Activated B cell treated with CpG ODN at 0.5 μM for 24 hours (primary cell): ENCODE results near the gene HLTF. TPM values are rescaled to one million over a fixed set of nuclear protein-coding genes. Genes with fewer than 3 reads are reported as not detected.

Experiments
- ATAC-seq: fragments of 200-7000 bp; cut with Tn5 transposase; one replicate; pipeline ENCODE4 v1.10.0; 2021; ENCODE audit warnings: low read depth, mild to moderate bottlenecking, moderate library complexity
- CTCF ChIA-PET: fragments of 350-600 bp; sonication (Branson Sonifier 250); formaldehyde crosslinking; loops from one replicate; lab custom pipeline; 2021; ENCODE audit warnings: antibody characterized with exemption; lab: Charles Lee
- POLR2A ChIA-PET: fragments of 350-600 bp; sonication (Branson Sonifier 250); formaldehyde crosslinking; loops from one replicate; lab custom pipeline; 2021; ENCODE audit warnings: antibody characterized with exemption; lab: Charles Lee
- DNase-seq: peaks from one replicate; pipeline ENCODE4 v3.0.0; 2022
- H3K27ac Mint-ChIP-seq: one replicate; pipeline ENCODE4 v1.8.0; 2020; ENCODE audit warnings: mixed read lengths
- H3K27me3 Mint-ChIP-seq: one replicate; pipeline ENCODE4 v1.8.0; 2021; ENCODE audit warnings: mixed read lengths
- H3K36me3 Mint-ChIP-seq: one replicate; pipeline ENCODE4 v1.8.0; 2021; ENCODE audit warnings: low read depth, mixed read lengths
- H3K4me1 Mint-ChIP-seq: one replicate; pipeline ENCODE4 v1.8.0; 2021; ENCODE audit warnings: mixed read lengths
- H3K4me3 Mint-ChIP-seq: one replicate; pipeline ENCODE4 v1.8.0; 2020; ENCODE audit warnings: mild to moderate bottlenecking, mixed read lengths
- H3K9me3 Mint-ChIP-seq: one replicate; pipeline ENCODE4 v1.8.0; 2020; ENCODE audit warnings: mixed read lengths
- intact Hi-C: fragments of 100-400 bp; cut with micrococcal nuclease; formaldehyde crosslinking; loops from one replicate; pipeline ENCODE4 v1.15.1; 2024
- total RNA-seq: library from RNA; stranded (reverse); gene quantifications from 2 replicates; pipeline ENCODE4 v1.2.3, GENCODE V29; 2022
- TF ChIP-seq, protein P1 (sequence below): fragments of 200-600 bp; IDR thresholded peaks from one replicate; pipeline ENCODE4 v1.8.0; 2022; ENCODE audit warnings: antibody characterized with exemption, mild to moderate bottlenecking

HLTF gene
- total RNA-seq, 1 donor from 2014 or later, result 16.4 TPM

DNA sequence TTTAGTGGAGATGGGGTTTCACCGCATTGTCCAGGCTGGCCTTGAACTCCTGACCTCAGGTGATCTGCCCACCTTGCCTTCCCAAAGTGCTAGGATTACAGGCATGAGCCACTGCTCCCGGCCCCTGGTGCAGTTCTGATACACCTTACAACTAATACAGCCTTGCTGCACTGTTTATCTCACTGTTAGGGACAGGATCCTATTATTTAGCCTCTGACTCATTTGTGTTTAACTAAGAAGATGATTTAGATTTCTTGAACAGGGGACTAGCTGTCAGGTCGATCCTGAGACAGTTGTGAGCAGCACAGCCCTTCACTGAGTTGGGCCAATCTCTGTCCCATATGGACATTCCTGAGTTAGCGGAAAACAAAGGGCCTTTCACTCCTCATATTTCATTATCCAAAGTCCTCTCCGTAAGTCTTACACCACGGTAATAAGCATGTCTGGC, 75.8 kb downstream of the HLTF start:
- H3K36me3 Mint-ChIP-seq, result peaks cover 64% of the 10 kb centered on the region
- ChIA-PET CTCF (no interaction called here), POLR2A (interaction anchor here (0.7 kb wide), 1 partner anchor 21 kb away, joined by 5 read pairs; no protein-coding TSS in a partner anchor)
- H3K4me1 Mint-ChIP-seq, result no peaks in the 10 kb centered on the region
- DNase-seq (no peak), ATAC-seq (no peak)
- no peaks in the 10 kb centered on the region for H3K9me3 Mint-ChIP-seq
- no peaks in the 10 kb centered on the region for H3K27me3 Mint-ChIP-seq
- H3K27ac Mint-ChIP-seq, result no peak overlapping the region
- TF ChIP-seq, protein P1, sequence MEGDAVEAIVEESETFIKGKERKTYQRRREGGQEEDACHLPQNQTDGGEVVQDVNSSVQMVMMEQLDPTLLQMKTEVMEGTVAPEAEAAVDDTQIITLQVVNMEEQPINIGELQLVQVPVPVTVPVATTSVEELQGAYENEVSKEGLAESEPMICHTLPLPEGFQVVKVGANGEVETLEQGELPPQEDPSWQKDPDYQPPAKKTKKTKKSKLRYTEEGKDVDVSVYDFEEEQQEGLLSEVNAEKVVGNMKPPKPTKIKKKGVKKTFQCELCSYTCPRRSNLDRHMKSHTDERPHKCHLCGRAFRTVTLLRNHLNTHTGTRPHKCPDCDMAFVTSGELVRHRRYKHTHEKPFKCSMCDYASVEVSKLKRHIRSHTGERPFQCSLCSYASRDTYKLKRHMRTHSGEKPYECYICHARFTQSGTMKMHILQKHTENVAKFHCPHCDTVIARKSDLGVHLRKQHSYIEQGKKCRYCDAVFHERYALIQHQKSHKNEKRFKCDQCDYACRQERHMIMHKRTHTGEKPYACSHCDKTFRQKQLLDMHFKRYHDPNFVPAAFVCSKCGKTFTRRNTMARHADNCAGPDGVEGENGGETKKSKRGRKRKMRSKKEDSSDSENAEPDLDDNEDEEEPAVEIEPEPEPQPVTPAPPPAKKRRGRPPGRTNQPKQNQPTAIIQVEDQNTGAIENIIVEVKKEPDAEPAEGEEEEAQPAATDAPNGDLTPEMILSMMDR, result no peak
- no peak overlapping the region for H3K4me3 Mint-ChIP-seq
- intact Hi-C loops, result no loop called here

DNA sequence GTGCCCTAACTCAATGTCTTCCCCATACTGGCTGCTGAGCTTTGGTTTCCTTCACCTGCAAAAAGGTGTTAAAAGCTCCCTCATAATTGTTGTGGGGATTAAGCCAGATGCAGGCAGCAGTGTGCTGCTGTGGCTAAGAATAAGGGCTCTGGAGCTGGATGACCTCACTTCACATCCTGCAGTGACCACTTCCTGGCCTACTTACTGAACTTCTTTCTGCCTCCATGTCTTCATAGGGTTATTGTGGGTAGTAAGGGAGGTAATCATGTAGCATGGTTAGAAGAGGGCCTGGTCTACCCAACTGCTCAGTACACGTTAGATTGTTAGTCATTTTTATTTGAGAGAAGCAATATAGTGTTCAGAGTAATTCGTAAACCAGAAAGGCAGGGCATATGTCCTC, 76.6 kb downstream of the HLTF start:
- intact Hi-C loops, result no loop called here

DNA sequence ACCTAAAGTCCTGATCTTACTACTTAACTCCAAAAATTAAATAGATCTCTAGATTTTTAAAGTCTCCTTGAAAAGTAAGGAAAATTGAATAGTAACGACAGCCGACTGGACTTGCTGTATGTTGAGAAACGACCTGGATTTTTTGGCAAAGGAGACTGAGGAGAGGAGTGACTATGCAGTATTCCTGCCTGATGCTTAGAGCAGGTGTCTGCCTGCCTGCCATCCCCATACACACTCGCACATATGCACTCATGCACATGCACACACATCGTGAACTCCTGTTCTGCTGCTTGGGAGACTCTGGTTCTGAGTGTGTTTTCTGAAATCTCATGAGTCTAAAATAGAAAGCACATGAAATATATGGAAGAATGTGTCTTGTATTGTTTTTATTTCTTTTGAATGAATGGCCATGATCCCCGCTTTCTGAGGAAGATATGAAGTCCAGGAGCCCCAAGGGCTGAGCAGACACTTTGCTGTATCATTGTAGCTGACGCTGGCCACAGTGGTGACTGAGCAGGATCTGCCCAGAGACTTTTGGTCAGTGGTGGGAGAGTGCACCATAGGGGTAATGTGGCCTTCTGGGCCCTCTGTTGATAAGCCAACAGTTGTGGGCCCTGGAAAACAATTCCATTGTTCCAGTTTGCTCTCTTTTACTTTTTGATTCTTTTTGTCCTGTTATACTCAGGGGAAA, 78.6 kb downstream of the HLTF start:
- POLR2A ChIA-PET, result no interaction called here
- TF ChIP-seq, protein P1, result no peak
- no peak overlapping the region for H3K27ac Mint-ChIP-seq
- DNase-seq (no peak), ATAC-seq (no peak)
- peaks cover 49% of the 10 kb centered on the region for H3K36me3 Mint-ChIP-seq
- no peaks in the 10 kb centered on the region for H3K9me3 Mint-ChIP-seq
- intact Hi-C loops, result no loop called here
- no peak overlapping the region for H3K4me3 Mint-ChIP-seq
- peaks cover 8% of the 10 kb centered on the region for H3K4me1 Mint-ChIP-seq
- H3K27me3 Mint-ChIP-seq, result no peaks in the 10 kb centered on the region
- CTCF ChIA-PET, result no interaction called here

More for the DNA sequence above, 76.6 kb downstream of the HLTF start:
- H3K4me1 Mint-ChIP-seq, result no peaks in the 10 kb centered on the region
- H3K27me3 Mint-ChIP-seq, result no peaks in the 10 kb centered on the region
- H3K36me3 Mint-ChIP-seq, result peaks cover 58% of the 10 kb centered on the region
- ATAC-seq, result no peak
- H3K27ac Mint-ChIP-seq, result no peak overlapping the region
- DNase-seq, result no peak
- H3K4me3 Mint-ChIP-seq, result no peak overlapping the region
- H3K9me3 Mint-ChIP-seq, result no peaks in the 10 kb centered on the region
- ChIA-PET POLR2A (no interaction called here), CTCF (no interaction called here)
- TF ChIP-seq, protein P1, result no peak

DNA sequence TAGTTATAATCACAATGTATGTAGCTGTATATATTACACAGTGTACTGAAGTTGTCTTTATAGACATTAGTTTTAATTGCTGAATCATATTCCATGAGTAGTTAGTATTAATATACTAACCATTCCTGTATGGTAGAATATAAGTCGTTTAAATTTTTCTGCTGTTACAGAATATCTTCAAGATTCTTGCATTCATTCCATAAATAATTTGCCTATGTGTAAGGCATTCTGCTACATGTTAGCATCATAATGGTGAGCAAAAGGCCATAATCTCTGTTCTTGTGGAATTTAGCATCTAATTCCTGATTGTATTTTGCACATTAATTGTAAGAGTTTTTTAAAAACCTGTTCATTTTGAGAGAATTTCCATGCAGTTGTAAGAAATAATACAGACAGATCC, 80.9 kb downstream of the HLTF start:
- TF ChIP-seq, protein P1, result no peak
- Mint-ChIP-seq H3K4me3 (no peak overlapping the region), H3K4me1 (peaks cover 8% of the 10 kb centered on the region), H3K27me3 (no peaks in the 10 kb centered on the region), H3K36me3 (peaks cover 39% of the 10 kb centered on the region), H3K27ac (no peak overlapping the region), H3K9me3 (no peaks in the 10 kb centered on the region)
- ATAC-seq (no peak), DNase-seq (no peak)
- POLR2A ChIA-PET, result interaction anchor here (1.5 kb wide), 1 partner anchor 13 kb away, joined by 6 read pairs; no protein-coding TSS in a partner anchor
- CTCF ChIA-PET, result no interaction called here
- intact Hi-C loops, result no loop called here

DNA sequence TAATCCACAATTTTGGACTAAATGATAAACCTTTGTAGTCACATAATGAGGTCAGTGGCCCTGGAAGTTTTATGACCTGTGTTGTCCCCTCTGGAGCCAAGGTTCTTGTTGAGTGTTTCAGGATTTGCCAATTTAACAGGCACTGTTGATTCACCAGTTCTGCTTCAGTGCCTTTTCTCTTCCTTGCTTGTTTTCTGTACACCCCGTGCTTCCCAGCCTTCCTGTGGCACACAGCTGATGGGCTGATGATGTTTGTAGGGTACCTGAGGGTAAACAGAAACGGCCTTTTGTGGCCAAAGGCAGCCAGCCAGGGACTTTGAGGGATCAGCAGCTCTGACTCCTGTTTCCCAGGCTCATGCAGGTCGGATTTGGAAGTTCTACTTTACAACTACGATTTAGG, 81.7 kb downstream of the HLTF start:
- Mint-ChIP-seq H3K27me3 (no peaks in the 10 kb centered on the region), H3K4me3 (no peak overlapping the region), H3K4me1 (peaks cover 8% of the 10 kb centered on the region), H3K27ac (no peak overlapping the region), H3K9me3 (no peaks in the 10 kb centered on the region), H3K36me3 (peaks cover 39% of the 10 kb centered on the region)
- intact Hi-C loops, result no loop called here
- CTCF ChIA-PET, result no interaction called here
- POLR2A ChIA-PET, result no interaction called here
- DNase-seq, result no peak
- no peak for ATAC-seq
- TF ChIP-seq, protein P1, result no peak
